HG03280 (cell line): ENCODE data around the gene CERS5.
"Not testable (repeated sequence)": the region's sequence is repeated elsewhere in the genome, so short reads cannot be mapped to it uniquely, and the experiment has no call there.

ENCODE experiments used
- ATAC-seq: cut with Tn5 transposase; IDR thresholded peaks from one replicate; pipeline ENCODE4 v1.9.1; 2021; ENCODE audit warnings: mild to moderate bottlenecking, moderate library complexity; ENCODE audit not compliant: unreplicated experiment

CERS5 gene

GRCh38 chr12:50104417-50105366 is 62.5 kb downstream of the CERS5 start:
- ATAC-seq, result no peak

- no peak for ATAC-seq
These were observed 63.3 kb downstream of the CERS5 start, which contains the start of gene GPD1 for GRCh38 chr12:50103767-50104321. Gene GPD1 (plus strand): TSS chr12:50104008. CDS start chr12:50104051, 43 bp downstream.

DNA sequence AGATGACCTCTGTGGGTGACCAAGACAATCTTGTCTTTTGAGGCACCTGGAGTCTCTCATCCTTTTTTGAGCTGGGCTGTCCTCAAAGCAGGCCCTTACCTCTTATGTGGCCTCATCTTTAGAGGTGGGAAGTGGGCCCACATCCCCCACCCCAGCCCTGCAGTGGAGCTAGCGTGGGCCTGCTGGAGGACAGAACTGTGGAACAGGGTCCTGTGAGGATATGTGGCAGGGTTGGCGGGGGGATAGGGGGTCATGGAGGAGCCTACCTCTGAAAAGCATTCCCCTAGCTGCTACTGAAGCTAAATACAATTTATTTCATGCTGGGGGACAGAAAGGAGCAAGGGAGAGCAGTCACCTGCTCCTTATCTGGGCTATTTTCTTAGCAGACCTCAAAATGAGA is 63.8 kb downstream of the CERS5 start:
- ATAC-seq, result no peak

DNA sequence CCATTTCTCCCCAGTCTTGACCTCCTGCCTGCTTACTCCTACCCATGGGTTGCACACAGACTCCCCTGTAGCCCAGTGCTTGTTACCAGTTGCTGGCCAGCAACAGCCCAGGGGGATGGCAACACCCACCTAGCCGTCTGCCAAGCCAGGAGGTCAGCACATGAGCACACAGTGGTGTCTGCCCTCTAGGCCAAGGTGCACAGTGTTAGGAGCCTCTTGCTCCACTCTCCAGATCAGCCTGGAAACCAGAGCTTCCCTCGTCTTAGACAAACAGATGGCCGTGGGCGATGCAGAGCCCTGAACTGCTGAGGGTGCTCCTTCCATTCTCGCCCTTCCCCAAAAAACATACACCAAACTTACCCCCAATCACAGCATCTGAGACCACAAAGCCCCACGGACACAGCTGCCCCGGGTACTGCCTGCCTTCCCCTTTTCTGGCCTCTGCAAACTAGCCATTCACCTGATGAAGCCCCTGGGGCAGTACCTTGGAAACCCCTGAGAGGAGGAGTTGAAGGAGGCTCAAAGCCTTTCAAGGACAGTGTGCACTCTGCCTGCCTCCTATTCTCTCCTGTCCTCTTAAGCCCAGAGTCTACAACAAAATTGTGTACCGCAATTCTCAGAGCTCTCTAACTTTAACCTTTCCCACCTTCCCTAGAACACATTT is 64.4 kb downstream of the CERS5 start:
- ATAC-seq, result no peak

DNA sequence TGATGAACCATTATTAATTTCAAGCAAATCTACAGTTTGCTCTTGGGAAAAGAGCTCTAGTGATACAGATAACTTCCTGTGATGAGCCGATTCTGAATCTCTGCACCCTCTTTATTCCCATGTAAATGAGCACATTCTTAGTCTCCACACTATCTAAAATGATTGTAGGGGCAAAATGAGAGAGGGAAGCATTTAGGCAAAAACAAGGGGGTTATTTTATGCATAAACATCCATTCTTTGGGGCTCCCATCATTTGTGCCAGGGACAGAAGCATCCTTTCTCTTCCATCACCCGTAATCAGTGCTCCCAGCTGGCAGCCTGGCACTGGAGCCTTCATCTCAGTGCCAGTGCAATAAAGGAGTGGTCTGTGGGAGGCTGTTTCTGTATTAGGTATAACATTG is 65.0 kb downstream of the CERS5 start:
- no peak for ATAC-seq

GRCh38 chr12:50101663-50102062 is 65.5 kb downstream of the CERS5 start:
- no peak for ATAC-seq

DNA sequence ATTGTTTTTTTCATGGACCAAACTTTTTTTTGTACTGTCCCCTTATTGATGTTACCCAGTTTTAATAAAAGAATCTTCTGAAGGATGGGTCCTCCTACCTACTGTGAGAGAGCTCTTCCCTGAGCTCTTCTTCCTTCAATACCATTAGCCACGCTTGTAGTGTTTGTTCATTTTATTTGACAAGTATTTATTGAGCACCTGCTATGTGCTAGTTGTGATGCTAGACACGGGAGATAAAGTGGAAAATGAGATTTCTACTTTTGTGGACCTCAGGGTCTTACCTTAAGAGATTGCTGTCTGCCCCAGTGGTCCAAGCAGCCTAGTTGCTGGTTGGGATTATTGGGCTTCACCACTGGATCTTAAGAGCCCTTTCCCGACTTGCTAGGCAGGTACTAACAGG is 66.6 kb downstream of the CERS5 start:
- no peak for ATAC-seq

GRCh38 chr12:50099302-50100008 is 67.7 kb downstream of the CERS5 start:
- ATAC-seq, result no peak

DNA sequence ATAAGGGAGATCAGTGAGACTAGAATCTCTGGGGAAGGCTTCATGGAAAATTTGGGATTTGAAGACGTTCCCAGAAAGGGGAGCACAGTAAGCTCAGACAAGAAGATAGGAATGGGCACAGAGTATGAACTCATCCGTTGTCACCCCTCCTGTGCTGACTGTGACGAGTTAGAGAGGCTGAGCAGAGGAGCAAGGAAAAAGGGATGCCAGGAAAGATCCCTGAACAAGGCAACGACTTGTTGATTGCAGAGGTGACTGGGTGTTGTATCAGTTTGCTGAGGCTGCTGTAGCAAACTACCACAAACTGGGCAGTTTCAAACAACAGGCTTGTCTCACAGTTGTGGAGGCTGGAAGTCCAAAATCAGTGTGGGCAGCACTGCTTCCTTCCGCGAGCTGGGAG is 69.2 kb downstream of the CERS5 start:
- ATAC-seq, result no peak

DNA sequence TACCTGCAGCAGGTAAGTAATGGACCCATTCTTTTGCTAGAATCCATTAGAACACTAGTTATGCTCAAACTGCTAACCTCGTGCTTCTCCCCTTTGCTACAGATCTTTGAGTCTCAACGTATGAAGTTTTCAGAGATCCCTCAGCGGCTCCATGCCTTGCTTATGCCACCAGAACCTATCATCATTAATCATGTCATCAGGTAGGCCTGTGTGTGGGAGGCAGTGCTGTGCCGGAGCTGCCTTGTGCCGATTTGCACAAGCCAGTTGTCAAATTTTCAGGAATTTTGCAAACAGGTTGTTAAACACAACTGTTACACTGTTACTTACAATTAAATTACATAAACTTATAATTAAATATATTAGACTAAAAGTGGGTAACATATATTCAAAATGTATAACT is 76.8 kb downstream of the CERS5 start:
- ATAC-seq, result no peak

DNA sequence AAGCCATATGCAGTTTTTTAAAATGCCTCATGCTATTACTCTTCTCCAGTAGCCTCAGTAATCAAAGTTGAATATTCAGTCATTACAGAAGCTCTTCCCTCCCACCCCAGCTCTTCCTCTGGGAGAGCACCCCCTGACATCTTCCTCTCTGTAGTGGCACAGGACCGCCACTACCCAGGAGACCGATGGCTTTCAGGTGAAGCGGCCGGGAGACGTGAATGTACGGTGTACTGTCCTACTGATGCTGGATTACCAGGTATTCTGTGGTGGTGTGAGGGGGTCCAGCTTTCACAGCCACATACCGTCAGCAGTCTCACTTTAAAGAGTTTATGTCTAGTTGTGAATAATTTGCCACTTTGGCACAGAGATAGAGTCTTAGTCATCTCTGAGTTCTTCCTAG is 77.4 kb downstream of the CERS5 start:
- no peak for ATAC-seq

GRCh38 chr12:50088577-50089335 is 78.4 kb downstream of the CERS5 start:
- ATAC-seq, result no peak

DNA sequence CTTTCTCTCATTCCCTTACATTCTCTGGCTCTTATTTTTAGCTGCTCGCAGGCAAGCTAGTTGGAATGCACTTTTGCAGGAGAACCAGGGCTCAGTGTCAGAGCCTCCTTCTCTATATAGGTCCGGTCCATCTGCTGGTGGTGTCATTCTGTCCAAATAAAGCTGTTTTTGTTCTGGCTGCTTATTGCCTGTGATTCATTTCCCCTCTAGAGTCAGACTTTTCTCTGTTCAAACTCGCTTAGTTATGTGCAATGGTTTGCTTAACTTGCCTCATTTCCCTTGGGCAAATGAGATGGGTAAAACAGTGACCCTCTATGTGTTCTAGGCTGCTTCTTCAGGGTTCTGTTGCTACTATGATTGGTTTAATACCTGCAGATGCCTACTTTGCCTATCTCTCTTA is 79.2 kb downstream of the CERS5 start:
- ATAC-seq, result no peak

- ATAC-seq, result no peak
These were observed 80.0 kb downstream of the CERS5 start for GRCh38 chr12:50087151-50087550.

DNA sequence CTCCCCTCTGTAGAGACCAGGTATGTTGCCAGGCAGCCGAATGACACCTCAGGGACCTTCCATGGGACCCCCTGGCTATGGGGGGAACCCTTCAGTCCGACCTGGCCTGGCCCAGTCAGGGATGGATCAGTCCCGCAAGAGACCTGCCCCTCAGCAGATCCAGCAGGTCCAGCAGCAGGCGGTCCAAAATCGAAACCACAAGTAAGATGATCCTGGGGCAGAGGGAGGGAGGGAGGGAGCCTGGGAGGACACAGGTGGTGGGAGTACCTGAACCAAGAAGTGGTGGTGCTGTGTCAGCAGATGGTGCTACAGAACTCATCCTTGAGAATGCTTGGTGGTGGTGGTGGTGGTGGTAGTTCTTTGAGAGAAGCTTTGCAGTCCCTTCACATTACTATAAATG is 81.0 kb downstream of the CERS5 start:
- ATAC-seq, result no peak

GRCh38 chr12:50085615-50086072 is 81.5 kb downstream of the CERS5 start:
- ATAC-seq, result no peak

DNA sequence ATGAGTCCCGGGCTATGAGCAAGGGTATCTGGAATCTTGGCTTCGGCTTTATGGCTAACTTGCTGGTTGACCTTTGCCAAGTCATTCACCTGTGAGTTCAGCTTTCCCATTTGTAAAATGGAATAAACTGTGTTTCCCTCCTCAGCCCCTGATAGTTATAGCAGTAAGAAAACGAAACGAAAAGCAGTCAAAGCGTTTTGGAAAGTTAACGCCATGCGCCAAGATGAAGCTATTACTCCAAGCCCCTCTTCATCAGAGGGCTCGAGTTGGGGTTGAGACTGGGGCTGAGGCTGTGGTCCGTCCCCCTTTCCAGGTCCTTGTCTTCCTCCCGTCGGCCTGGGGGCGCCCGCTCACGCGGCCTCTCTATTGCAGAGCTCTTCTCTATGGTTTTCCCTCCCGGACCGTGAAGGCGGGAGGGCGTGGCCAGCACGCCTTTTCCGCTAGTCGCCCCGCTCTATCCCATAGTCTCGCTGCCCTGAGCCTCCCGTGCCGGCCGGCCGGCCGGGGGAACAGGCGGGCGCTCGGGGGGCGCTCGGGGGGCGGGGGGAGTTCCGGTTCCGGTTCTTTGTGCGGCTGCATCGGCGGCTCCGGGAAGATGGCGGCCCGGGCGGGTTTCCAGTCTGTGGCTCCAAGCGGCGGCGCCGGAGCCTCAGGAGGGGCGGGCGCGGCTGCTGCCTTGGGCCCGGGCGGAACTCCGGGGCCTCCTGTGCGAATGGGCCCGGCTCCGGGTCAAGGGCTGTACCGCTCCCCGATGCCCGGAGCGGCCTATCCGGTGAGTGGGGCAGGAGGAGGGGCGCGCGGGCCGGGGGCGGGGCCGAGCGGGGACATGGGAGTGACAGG is 82.2 kb downstream of the CERS5 start, which contains the start of gene SMARCD1:
TSS of gene SMARCD1 (plus strand) at position 568 of the 840 bp plus-strand sequence. CDS start at position 596, 28 bp downstream.
- peak; percentile 82 for ATAC-seq

DNA sequence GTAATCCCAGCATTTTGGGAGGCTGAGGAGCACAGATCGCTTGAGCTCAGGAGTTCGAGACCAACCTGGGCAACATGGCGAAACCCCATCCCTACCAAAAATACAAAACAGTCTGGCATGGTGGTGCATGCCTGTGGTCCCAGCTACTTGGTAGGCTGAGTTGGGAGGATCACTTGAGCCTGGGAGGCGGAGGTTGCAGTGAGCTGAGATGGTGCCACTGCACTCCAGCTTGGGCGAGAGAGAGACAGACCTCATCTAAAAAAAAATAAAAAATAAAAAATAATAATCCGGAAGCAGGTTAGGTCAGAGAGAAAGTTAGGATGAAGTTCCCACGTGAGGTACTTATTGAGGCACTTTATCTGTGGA is 82.8 kb downstream of the CERS5 start:
- not testable (repeated sequence) for ATAC-seq

- ATAC-seq, result no peak
These were observed 83.9 kb downstream of the CERS5 start for GRCh38 chr12:50083301-50083700.
